Mesothelial cell of epicardium (in vitro differentiated cells): ENCODE results near the gene RBBP5. TPM values are rescaled to one million over a fixed set of nuclear protein-coding genes. Genes with fewer than 3 reads are reported as not detected.

Source experiments
- DNase-seq, 2 experiments: peaks; one replicate each; pipeline ENCODE4 v3.0.0; 2021; ENCODE audit warnings: low spot score in 2 of 2; ENCODE audit not compliant: unreplicated experiment in 2 of 2
- H3K27ac Mint-ChIP-seq: 2 replicates; pipeline ENCODE4 v1.8.0; 2021; ENCODE audit warnings: mixed read lengths
- H3K27me3 Mint-ChIP-seq: 2 replicates; pipeline ENCODE4 v1.8.0; 2021; ENCODE audit warnings: low read depth, mixed read lengths
- H3K36me3 Mint-ChIP-seq: 2 replicates; pipeline ENCODE4 v1.8.0; 2021; ENCODE audit warnings: mixed read lengths
- H3K4me1 Mint-ChIP-seq: 2 replicates; pipeline ENCODE4 v1.8.0; 2021; ENCODE audit warnings: mixed read lengths
- H3K4me3 Mint-ChIP-seq: 2 replicates; pipeline ENCODE4 v1.8.0; 2021; ENCODE audit warnings: mild to moderate bottlenecking, moderate library complexity, mixed read lengths
- H3K9me3 Mint-ChIP-seq: 2 replicates; pipeline ENCODE4 v1.8.0; 2021; ENCODE audit warnings: mixed read lengths
- total RNA-seq: library from RNA; stranded (reverse); gene quantifications from 3 replicates; pipeline ENCODE4 v1.2.1, GENCODE V29; 2021
- TF ChIP-seq, protein P1 (sequence below): fragments of 200-600 bp; sonication (generic); IDR thresholded peaks from one replicate; pipeline ENCODE4 v1.5.0; 2021; ENCODE audit warnings: antibody characterized with exemption; ENCODE audit not compliant: unreplicated experiment

The RBBP5 gene
- total RNA-seq, 1 donor from 2014 or later, result 15.7 TPM

DNA sequence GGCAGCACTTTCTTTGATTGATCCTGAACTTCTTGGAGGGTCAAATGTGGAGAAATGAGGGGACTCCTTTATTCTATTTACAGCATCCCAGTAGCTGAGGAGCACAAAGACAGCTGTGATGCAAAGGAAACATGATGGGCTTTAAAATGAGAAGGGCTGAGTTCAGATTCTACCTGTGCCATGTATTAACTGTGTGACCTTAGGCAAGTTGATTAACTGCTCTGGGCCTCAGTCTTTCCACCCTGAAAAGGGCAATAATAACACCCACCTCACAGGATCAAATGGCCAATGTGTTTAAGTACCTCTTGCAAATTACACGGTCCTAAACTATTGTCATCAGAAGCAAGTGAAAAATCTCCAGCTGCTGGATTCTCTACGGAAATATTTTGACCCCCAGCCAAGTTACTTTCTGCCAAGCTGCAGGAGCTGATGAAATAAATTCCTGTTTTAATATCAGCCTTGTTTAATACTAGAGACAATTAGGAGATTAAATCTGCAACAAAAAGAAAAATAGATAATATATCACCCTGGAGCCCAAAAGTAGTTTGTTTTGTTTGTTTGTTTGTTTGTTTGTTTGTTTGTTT, 53.2 kb downstream of the RBBP5 start:
- H3K4me3 Mint-ChIP-seq, result no peak overlapping the region
- no peak for DNase-seq
- H3K27me3 Mint-ChIP-seq, result no peaks in the 10 kb centered on the region
- TF ChIP-seq, protein P1, sequence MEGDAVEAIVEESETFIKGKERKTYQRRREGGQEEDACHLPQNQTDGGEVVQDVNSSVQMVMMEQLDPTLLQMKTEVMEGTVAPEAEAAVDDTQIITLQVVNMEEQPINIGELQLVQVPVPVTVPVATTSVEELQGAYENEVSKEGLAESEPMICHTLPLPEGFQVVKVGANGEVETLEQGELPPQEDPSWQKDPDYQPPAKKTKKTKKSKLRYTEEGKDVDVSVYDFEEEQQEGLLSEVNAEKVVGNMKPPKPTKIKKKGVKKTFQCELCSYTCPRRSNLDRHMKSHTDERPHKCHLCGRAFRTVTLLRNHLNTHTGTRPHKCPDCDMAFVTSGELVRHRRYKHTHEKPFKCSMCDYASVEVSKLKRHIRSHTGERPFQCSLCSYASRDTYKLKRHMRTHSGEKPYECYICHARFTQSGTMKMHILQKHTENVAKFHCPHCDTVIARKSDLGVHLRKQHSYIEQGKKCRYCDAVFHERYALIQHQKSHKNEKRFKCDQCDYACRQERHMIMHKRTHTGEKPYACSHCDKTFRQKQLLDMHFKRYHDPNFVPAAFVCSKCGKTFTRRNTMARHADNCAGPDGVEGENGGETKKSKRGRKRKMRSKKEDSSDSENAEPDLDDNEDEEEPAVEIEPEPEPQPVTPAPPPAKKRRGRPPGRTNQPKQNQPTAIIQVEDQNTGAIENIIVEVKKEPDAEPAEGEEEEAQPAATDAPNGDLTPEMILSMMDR, result no peak
- H3K27ac Mint-ChIP-seq, result no peak overlapping the region
- no peaks in the 10 kb centered on the region for H3K4me1 Mint-ChIP-seq
- no peaks in the 10 kb centered on the region for H3K36me3 Mint-ChIP-seq
- no peaks in the 10 kb centered on the region for H3K9me3 Mint-ChIP-seq

DNA sequence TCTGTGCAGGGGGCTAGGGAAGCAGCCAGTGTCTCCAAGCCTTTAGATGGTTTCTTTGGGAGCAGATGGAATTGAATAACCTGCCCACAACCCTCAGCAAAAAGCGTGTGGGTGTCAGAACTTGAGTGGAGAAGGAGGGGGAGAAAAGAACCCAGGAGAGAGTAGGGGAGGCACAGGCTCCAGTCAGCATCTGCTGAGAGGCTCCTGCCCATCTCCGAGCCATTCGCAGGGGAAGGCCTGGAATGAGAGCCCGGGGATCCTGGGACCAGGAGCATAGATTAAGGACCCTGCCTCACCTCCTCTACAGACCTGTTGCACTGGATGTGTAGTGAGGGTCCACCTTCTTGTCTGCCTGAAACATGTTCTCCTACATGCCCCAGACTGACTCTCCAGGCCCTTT, 53.8 kb downstream of the RBBP5 start:
- Mint-ChIP-seq H3K9me3 (no peaks in the 10 kb centered on the region), H3K4me1 (no peaks in the 10 kb centered on the region), H3K27ac (no peak overlapping the region), H3K36me3 (no peaks in the 10 kb centered on the region), H3K27me3 (no peaks in the 10 kb centered on the region), H3K4me3 (no peak overlapping the region)
- DNase-seq, result no peak
- TF ChIP-seq, protein P1, result no peak

DNA sequence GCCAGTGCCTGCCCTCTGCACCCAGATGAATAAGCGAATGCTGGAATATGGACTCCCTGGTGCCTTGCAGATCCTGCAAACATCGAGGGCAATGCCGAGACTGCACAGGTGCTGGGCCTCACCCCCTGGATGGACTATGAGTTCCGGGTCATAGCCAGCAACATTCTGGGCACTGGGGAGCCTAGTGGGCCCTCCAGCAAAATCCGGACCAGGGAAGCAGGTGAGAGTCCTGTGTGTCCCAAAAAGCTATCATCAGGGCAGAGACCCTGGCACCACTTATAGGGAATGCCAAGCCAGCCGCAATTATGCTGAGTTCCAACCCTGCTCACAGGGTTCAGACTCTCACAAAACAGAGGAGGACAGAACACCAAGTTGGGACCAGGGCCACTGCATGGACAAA, 54.7 kb downstream of the RBBP5 start:
- H3K4me1 Mint-ChIP-seq, result no peaks in the 10 kb centered on the region
- no peak overlapping the region for H3K4me3 Mint-ChIP-seq
- no peak overlapping the region for H3K27ac Mint-ChIP-seq
- TF ChIP-seq, protein P1, result no peak
- H3K9me3 Mint-ChIP-seq, result no peaks in the 10 kb centered on the region
- H3K27me3 Mint-ChIP-seq, result no peaks in the 10 kb centered on the region
- no peak for DNase-seq
- H3K36me3 Mint-ChIP-seq, result no peaks in the 10 kb centered on the region

DNA sequence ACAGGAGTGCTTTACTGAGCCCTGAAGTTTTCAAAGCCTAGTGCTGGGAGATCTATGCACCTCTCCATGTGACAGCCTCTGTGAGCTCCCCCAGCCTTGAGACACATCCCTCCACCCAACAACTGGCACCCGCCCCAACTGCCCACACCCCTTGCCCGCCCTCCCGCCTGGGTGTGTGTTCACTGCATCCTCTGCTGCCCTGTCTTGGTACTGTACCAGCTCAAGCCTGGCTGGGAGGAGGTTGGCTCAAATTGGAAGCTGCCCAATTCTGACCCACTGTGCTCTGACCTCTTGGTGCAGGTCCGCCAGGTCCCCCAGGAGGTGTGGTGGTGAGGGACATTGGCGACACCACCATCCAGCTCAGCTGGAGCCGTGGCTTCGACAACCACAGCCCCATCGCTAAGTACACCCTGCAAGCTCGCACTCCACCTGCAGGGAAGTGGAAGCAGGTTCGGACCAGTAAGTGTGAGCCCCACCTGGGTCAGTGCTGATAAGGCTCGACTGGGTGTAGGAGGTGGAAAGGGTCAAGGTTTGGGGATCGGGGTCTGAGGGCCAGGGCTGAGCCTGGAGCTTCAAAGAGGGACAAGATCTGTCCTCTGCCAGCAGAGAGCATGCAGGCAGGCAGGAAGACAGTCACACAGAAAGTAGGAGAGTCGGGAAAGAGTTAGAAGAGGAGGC, 55.5 kb downstream of the RBBP5 start:
- Mint-ChIP-seq H3K36me3 (no peaks in the 10 kb centered on the region), H3K9me3 (no peaks in the 10 kb centered on the region), H3K27ac (no peak overlapping the region), H3K4me1 (peaks cover 4% of the 10 kb centered on the region), H3K27me3 (no peaks in the 10 kb centered on the region), H3K4me3 (no peak overlapping the region)
- DNase-seq, result no peak
- TF ChIP-seq, protein P1, result no peak

DNA sequence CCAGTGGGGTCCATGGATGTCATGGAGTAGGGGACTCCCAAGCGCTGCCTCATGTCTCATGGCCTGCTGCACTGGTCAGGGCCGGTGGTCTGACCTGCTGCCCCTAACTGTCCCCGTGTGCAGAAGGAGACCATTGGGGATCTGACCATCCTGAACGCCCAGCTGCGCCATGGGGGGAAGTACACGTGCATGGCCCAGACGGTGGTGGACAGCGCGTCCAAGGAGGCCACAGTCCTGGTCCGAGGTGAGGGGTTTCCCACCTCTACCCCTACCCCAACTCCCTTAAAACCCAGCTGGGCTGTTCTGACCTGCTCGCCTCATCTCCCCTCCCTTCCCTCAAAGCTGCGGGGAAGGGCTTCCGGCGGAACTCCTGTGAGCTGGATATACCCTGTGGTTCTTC, 56.1 kb downstream of the RBBP5 start:
- Mint-ChIP-seq H3K27me3 (no peaks in the 10 kb centered on the region), H3K4me1 (peaks cover 4% of the 10 kb centered on the region), H3K27ac (no peak overlapping the region), H3K9me3 (no peaks in the 10 kb centered on the region), H3K4me3 (no peak overlapping the region), H3K36me3 (no peaks in the 10 kb centered on the region)
- TF ChIP-seq, protein P1, result no peak
- no peak for DNase-seq
